GM13976 (cell line): ENCODE data around the gene HOXA5.

Experiments used
- DNase-seq: peaks from one replicate; pipeline ENCODE4 v3.0.0; 2012; ENCODE audit warnings: low spot score
- CTCF ChIP-seq: IDR thresholded peaks from 2 replicates; pipeline ENCODE4 v1.5.1; 2012; ENCODE audit warnings: borderline replicate concordance, mild to moderate bottlenecking; ENCODE audit not compliant: insufficient read depth; ENCODE audit errors: extremely low read depth, missing control alignments, control extremely low read depth
- in situ Hi-C: fragments of 300-500 bp; cut with MboI; formaldehyde crosslinking; loops from one replicate; pipeline ENCODE4 v1.12.0; 2022; ENCODE audit warnings: low sequenced_read_pairs, mixed read lengths, inconsistent platforms; ENCODE audit not compliant: unreplicated experiment

The HOXA5 gene

GRCh38 chr7:27139334-27140125 is 4.0 kb downstream of the HOXA5 start:
- no peak for DNase-seq
- in situ Hi-C loops = no loop called here
- TF ChIP-seq CTCF = no peak

- TF ChIP-seq CTCF = no peak
- DNase-seq = no peak
- in situ Hi-C loops = no loop called here
Measured at GRCh38 chr7:27138985-27139333, 4.5 kb downstream of the HOXA5 start.

- DNase-seq = no peak
- no peak for TF ChIP-seq CTCF
- in situ Hi-C loops = no loop called here
Measured at GRCh38 chr7:27138472-27138871, 5.0 kb downstream of the HOXA5 start.

- no peak for TF ChIP-seq CTCF
- in situ Hi-C loops = no loop called here
- DNase-seq = no peak
Measured at GRCh38 chr7:27137640-27138315, 5.7 kb downstream of the HOXA5 start.

- no peak for TF ChIP-seq CTCF
- DNase-seq = no peak
- in situ Hi-C loops = no loop called here
Measured at GRCh38 chr7:27134392-27134791, 9.1 kb downstream of the HOXA5 start.

- DNase-seq = no peak
- in situ Hi-C loops = no loop called here
- no peak for TF ChIP-seq CTCF
Measured at GRCh38 chr7:27133409-27134231, 9.9 kb downstream of the HOXA5 start.
